NT2/D1 (cell line): Measurements from ENCODE around the gene MRPS2.

Source experiments
- SUZ12 ChIP-seq: IDR thresholded peaks from 2 replicates; pipeline ENCODE4 v1.6.1; 2011; ENCODE audit not compliant: insufficient read length, insufficient read depth; ENCODE audit errors: extremely low read depth
- ZNF274 ChIP-seq: IDR thresholded peaks from 2 replicates; pipeline ENCODE4 v1.6.1; 2011; ENCODE audit warnings: mild to moderate bottlenecking, low read depth, low read length

- TF ChIP-seq SUZ12 = no peak
- TF ChIP-seq ZNF274 = no peak
Observed at GRCh38 chr9:135550344-135550918, 49.9 kb downstream of the MRPS2 start.
